Gastroesophageal sphincter (tissue), 3 donors: ENCODE measurements around the gene MACROH2A1.

ENCODE experiments used
- POLR2A ChIP-seq, 2 donors: fragments of 450-650 bp; IDR thresholded peaks; one replicate each; pipeline ENCODE4 v1.6.1; 2017; ENCODE audit warnings: antibody characterized with exemption in 2 of 2, mild to moderate bottlenecking in 2 of 2, moderate library complexity in 1 of 2
- TF ChIP-seq, protein P1 (sequence below), 4 experiments: fragments of 200-600 bp in 2 of 4; fragments of 450-650 bp in 2 of 4; sonication (generic) in 1 of 4; IDR thresholded peaks; one replicate each; pipeline ENCODE4 v1.5.1; 2017 to 2019; ENCODE audit warnings: antibody characterized with exemption in 4 of 4, mild to moderate bottlenecking in 2 of 4, moderate library complexity in 2 of 4

- TF ChIP-seq, protein P1, sequence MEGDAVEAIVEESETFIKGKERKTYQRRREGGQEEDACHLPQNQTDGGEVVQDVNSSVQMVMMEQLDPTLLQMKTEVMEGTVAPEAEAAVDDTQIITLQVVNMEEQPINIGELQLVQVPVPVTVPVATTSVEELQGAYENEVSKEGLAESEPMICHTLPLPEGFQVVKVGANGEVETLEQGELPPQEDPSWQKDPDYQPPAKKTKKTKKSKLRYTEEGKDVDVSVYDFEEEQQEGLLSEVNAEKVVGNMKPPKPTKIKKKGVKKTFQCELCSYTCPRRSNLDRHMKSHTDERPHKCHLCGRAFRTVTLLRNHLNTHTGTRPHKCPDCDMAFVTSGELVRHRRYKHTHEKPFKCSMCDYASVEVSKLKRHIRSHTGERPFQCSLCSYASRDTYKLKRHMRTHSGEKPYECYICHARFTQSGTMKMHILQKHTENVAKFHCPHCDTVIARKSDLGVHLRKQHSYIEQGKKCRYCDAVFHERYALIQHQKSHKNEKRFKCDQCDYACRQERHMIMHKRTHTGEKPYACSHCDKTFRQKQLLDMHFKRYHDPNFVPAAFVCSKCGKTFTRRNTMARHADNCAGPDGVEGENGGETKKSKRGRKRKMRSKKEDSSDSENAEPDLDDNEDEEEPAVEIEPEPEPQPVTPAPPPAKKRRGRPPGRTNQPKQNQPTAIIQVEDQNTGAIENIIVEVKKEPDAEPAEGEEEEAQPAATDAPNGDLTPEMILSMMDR (IDR thresholded peaks at IDR 0.05): no peak
- TF ChIP-seq POLR2A (IDR thresholded peaks at IDR 0.05): no peak
Measured at GRCh38 chr5:135405082-135405481, 6.1 kb upstream of the MACROH2A1 start.
